Smooth muscle cell (in vitro differentiated cells): ENCODE results near the gene LRIG2. TPM values are rescaled to one million over a fixed set of nuclear protein-coding genes. Genes with fewer than 3 reads are reported as not detected.

Experiments used
- DNase-seq: peaks from one replicate; lab custom pipeline; 2025; ENCODE audit not compliant: unreplicated experiment; lab: John Stamatoyannopoulos, UW
- H2AFZ ChIP-seq: fragments of 200-600 bp; sonication (generic); 2 replicates; pipeline ENCODE4 v1.6.0; 2016; ENCODE audit warnings: antibody characterized with exemption, low read depth, mild to moderate bottlenecking
- H3F3A ChIP-seq: fragments of 200-600 bp; sonication (generic); 2 replicates; pipeline ENCODE4 v1.6.0; 2017; ENCODE audit warnings: antibody characterized with exemption, low read depth
- H3K27ac ChIP-seq: fragments of 200-600 bp; sonication (generic); 2 replicates; pipeline ENCODE4 v1.5.1; 2016; ENCODE audit warnings: low read depth, mild to moderate bottlenecking
- H3K27me3 ChIP-seq: fragments of 200-600 bp; sonication (generic); 2 replicates; pipeline ENCODE4 v1.6.1; 2016; ENCODE audit warnings: low read depth, mild to moderate bottlenecking
- H3K36me3 ChIP-seq: fragments of 200-600 bp; sonication (generic); 2 replicates; pipeline ENCODE4 v1.5.1; 2016; ENCODE audit warnings: low read depth
- H3K4me1 ChIP-seq: fragments of 200-600 bp; sonication (generic); 2 replicates; pipeline ENCODE4 v1.5.1; 2016; ENCODE audit warnings: low read depth
- H3K4me2 ChIP-seq: fragments of 200-600 bp; sonication (generic); 2 replicates; pipeline ENCODE4 v1.6.0; 2016; ENCODE audit warnings: mild to moderate bottlenecking
- H3K4me3 ChIP-seq: fragments of 200-600 bp; sonication (generic); 2 replicates; pipeline ENCODE4 v1.5.1; 2016; ENCODE audit warnings: mild to moderate bottlenecking
- H3K79me2 ChIP-seq: fragments of 200-600 bp; sonication (generic); 2 replicates; pipeline ENCODE4 v1.6.0; 2016; ENCODE audit warnings: low read depth, mild to moderate bottlenecking
- H3K9ac ChIP-seq: fragments of 200-600 bp; sonication (generic); 2 replicates; pipeline ENCODE4 v1.6.0; 2016; ENCODE audit warnings: low read depth
- H3K9me3 ChIP-seq: fragments of 200-600 bp; sonication (generic); replicated peaks from 2 replicates; pipeline ENCODE4 v1.5.1; 2016; ENCODE audit warnings: low read depth
- H4K20me1 ChIP-seq: fragments of 200-600 bp; sonication (generic); 2 replicates; pipeline ENCODE4 v1.6.0; 2016; ENCODE audit warnings: low read depth
- CTCF ChIP-seq: fragments of 200-600 bp; sonication (generic); IDR thresholded peaks from 2 replicates; pipeline ENCODE4 v1.5.1; 2017; ENCODE audit warnings: borderline replicate concordance, mild to moderate bottlenecking, antibody characterized with exemption; ENCODE audit not compliant: insufficient read depth, poor library complexity, severe bottlenecking
- WGBS: methylation state at CpG from one replicate; pipeline ENCODE4 v1.1.7; 2016; ENCODE audit warnings: low lambda C conversion rate; 5-methylcytosine and 5-hydroxymethylcytosine counted together
- polyA plus RNA-seq: library from polyadenylated mRNA; unstranded; fragments of >200 nt; fragmentation: Nextera tagmentation; extraction: Ambion mirVana; gene quantifications from 2 replicates; pipeline ENCODE4 v1.2.1, GENCODE V29; 2016
- total RNA-seq: library from RNA; depleted of rRNA; stranded (reverse); fragments of >200 nt; gene quantifications from 2 replicates; pipeline ENCODE4 v1.2.3, GENCODE V29; 2014

LRIG2 gene
- total and polyA plus RNA-seq, 2 experiments from 2014 or later = 4.2 to 10.6 TPM

GRCh38 chr1:113140588-113141446, 67.8 kb downstream of the LRIG2 start:
- Histone ChIP-seq H3K4me3 (no peak overlapping the region), H2AFZ (peak overlapping the region; percentile 71), H3K9ac (peak overlapping the region; percentile 23), H3K27me3 (no peaks in the 10 kb centered on the region), H3K27ac (peak overlapping the region; percentile 84), H3K4me1 (peaks cover 7% of the 10 kb centered on the region), H3K9me3 (no peaks in the 10 kb centered on the region), H3K79me2 (no peaks in the 10 kb centered on the region), H3K36me3 (no peaks in the 10 kb centered on the region), H3K4me2 (peak overlapping the region; percentile 70), H4K20me1 (no peaks in the 10 kb centered on the region), H3F3A (peaks cover 12% of the 10 kb centered on the region)
- peak; percentile 92 for TF ChIP-seq CTCF
- 37% methylated on average over 12 of the region's 13 CpGs for WGBS
- no peak for DNase-seq

GRCh38 chr1:113141650-113142473, 68.9 kb downstream of the LRIG2 start:
- H3K4me2 ChIP-seq = peak overlapping the region; percentile 70
- DNase-seq = no peak

GRCh38 chr1:113142791-113143190, 69.8 kb downstream of the LRIG2 start:
- Histone ChIP-seq H3F3A (peaks cover 22% of the 10 kb centered on the region), H3K79me2 (no peaks in the 10 kb centered on the region), H3K9ac (no peak overlapping the region), H3K4me3 (no peak overlapping the region), H3K27me3 (no peaks in the 10 kb centered on the region), H3K27ac (peak overlapping the region; percentile 84), H2AFZ (no peak overlapping the region), H3K4me1 (peaks cover 17% of the 10 kb centered on the region), H3K36me3 (no peaks in the 10 kb centered on the region), H3K4me2 (no peak overlapping the region), H3K9me3 (no peaks in the 10 kb centered on the region), H4K20me1 (no peaks in the 10 kb centered on the region)
- no peak for DNase-seq
- WGBS = 48% methylated on average over 1 of the region's 1 CpG
- no peak for TF ChIP-seq CTCF

More at GRCh38 chr1:113141650-113142473, 68.9 kb downstream of the LRIG2 start:
- TF ChIP-seq CTCF = no peak
- Histone ChIP-seq H3F3A (peaks cover 13% of the 10 kb centered on the region), H3K27ac (peak overlapping the region; percentile 84), H3K4me1 (peaks cover 8% of the 10 kb centered on the region), H3K4me3 (no peak overlapping the region), H2AFZ (peak overlapping the region; percentile 71), H3K36me3 (no peaks in the 10 kb centered on the region), H3K9ac (peak overlapping the region; percentile 27), H4K20me1 (no peaks in the 10 kb centered on the region), H3K27me3 (no peaks in the 10 kb centered on the region), H3K79me2 (no peaks in the 10 kb centered on the region), H3K9me3 (no peaks in the 10 kb centered on the region)
- 76% methylated on average over 4 of the region's 4 CpGs for WGBS
